SK-N-SH (cell line): ENCODE results near the gene MPHOSPH8. TPM values are rescaled to one million over a fixed set of nuclear protein-coding genes. Genes with fewer than 3 reads are reported as not detected.

ENCODE experiments used
- CTCF ChIA-PET: fragments of 300-600, 350-600 bp; formaldehyde crosslinking; extraction: SDS; loops from one replicate; lab custom pipeline; 2021; lab: Yijun Ruan, JAX
- POLR2A ChIA-PET: fragments of 350-600 bp; sonication (Branson Sonifier 250); formaldehyde crosslinking; extraction: SDS; loops from one replicate; lab custom pipeline; 2020; ENCODE audit warnings: antibody characterized with exemption, inconsistent platforms; lab: Yijun Ruan, JAX
- DNase-seq: peaks from one replicate; pipeline ENCODE4 v3.0.0; 2012
- H2AFZ ChIP-seq: fragments of 200-600 bp; sonication (generic); 2 replicates; pipeline ENCODE4 v1.8.1; 2016; ENCODE audit warnings: antibody characterized with exemption, mild to moderate bottlenecking, low read depth
- H3F3A ChIP-seq: fragments of 200-600 bp; sonication (generic); replicated peaks from 2 replicates; pipeline ENCODE3; 2016; ENCODE audit warnings: antibody characterized with exemption, mild to moderate bottlenecking; ENCODE audit not compliant: insufficient read depth
- H3K27ac ChIP-seq, 2 experiments: fragments of 200-500 bp in 1 of 2; fragments of 200-600 bp in 1 of 2; sonication (Bioruptor generic) in 1 of 2; sonication (generic), shearing (Covaris generic) in 1 of 2; 2 replicates each; pipeline versions ENCODE4 v1.5.1 to v1.6.1; 2014 to 2016; ENCODE audit warnings: low read depth in 2 of 2, inconsistent platforms in 1 of 2, low read length in 1 of 2, mild to moderate bottlenecking in 1 of 2, mixed read lengths in 1 of 2
- H3K27me3 ChIP-seq: fragments of 200-600 bp; sonication (generic), shearing (Covaris generic); 2 replicates; pipeline ENCODE4 v1.6.1; 2016; ENCODE audit warnings: mixed run types; ENCODE audit not compliant: insufficient read depth
- H3K36me3 ChIP-seq, 2 experiments: fragments of 200-500 bp in 1 of 2; fragments of 200-600 bp in 1 of 2; sonication (Bioruptor generic) in 1 of 2; sonication (generic) in 1 of 2; replicated peaks in 1 of 2; 2 replicates each; pipeline versions ENCODE3 to v1.5.1; 2014 to 2016; ENCODE audit warnings: low read length in 1 of 2, mild to moderate bottlenecking in 1 of 2; ENCODE audit not compliant: insufficient read depth in 2 of 2, control insufficient read depth in 1 of 2
- H3K4me1 ChIP-seq, 2 experiments: fragments of 200-500 bp in 1 of 2; fragments of 200-600 bp in 1 of 2; sonication (Bioruptor generic) in 1 of 2; sonication (generic), shearing (Covaris generic) in 1 of 2; 2 replicates each; pipeline versions ENCODE4 v1.5.1 to v1.6.1; 2014 to 2016; ENCODE audit warnings: low read depth in 1 of 2, low read length in 1 of 2, mixed run types in 1 of 2; ENCODE audit not compliant: insufficient read depth in 2 of 2, control insufficient read depth in 1 of 2
- H3K4me2 ChIP-seq: fragments of 200-600 bp; sonication (generic), shearing (Covaris generic); 2 replicates; pipeline ENCODE4 v1.6.1; 2017; ENCODE audit warnings: mixed run types
- H3K4me3 ChIP-seq, 2 experiments: fragments of 200-500 bp in 1 of 2; fragments of 200-600 bp in 1 of 2; sonication (Bioruptor generic) in 1 of 2; sonication (generic), shearing (Covaris generic) in 1 of 2; 2 replicates each; pipeline versions ENCODE4 v1.5.1 to v1.8.1; 2014 to 2016; ENCODE audit warnings: low read depth in 2 of 2, inconsistent platforms in 1 of 2, low read length in 1 of 2, mild to moderate bottlenecking in 1 of 2, mixed read lengths in 1 of 2, moderate library complexity in 1 of 2
- H3K79me2 ChIP-seq: fragments of 200-600 bp; sonication (generic); 2 replicates; pipeline ENCODE4 v1.8.1; 2017; ENCODE audit warnings: mild to moderate bottlenecking; ENCODE audit not compliant: insufficient read depth
- H3K9ac ChIP-seq: fragments of 200-600 bp; sonication (generic); 2 replicates; pipeline ENCODE4 v1.6.1; 2017; ENCODE audit warnings: mixed run types
- H3K9me2 ChIP-seq: fragments of 200-600 bp; sonication (generic); 2 replicates; pipeline ENCODE4 v1.6.1; 2017; ENCODE audit warnings: mixed run types
- H3K9me3 ChIP-seq: fragments of 200-600 bp; sonication (generic); 2 replicates; pipeline ENCODE4 v1.6.1; 2017; ENCODE audit warnings: mixed run types, mild to moderate bottlenecking, moderate library complexity
- H4K20me1 ChIP-seq: fragments of 200-600 bp; sonication (generic); 2 replicates; pipeline ENCODE4 v1.6.1; 2017; ENCODE audit warnings: mild to moderate bottlenecking, mixed run types; ENCODE audit not compliant: insufficient read depth
- CHD2 ChIP-seq: fragments of 150-350 bp; IDR thresholded peaks from 2 replicates; pipeline ENCODE4 v1.6.1; 2018; ENCODE audit warnings: low read length; ENCODE audit not compliant: partially characterized antibody
- CTCF ChIP-seq: fragments of 200-600 bp; sonication (generic); IDR thresholded peaks from 2 replicates; pipeline ENCODE4 v1.6.1; 2017; ENCODE audit warnings: antibody characterized with exemption, mild to moderate bottlenecking, moderate library complexity
- EP300 ChIP-seq, 2 experiments: IDR thresholded peaks; 2 replicates each; pipeline versions ENCODE4 v1.4.0 to v1.6.1; 2012; ENCODE audit warnings: borderline replicate concordance in 1 of 2, low read depth in 1 of 2, low read length in 1 of 2
- FOXJ3 ChIP-seq: sonication (generic); formaldehyde crosslinking; IDR thresholded peaks from 2 replicates; pipeline ENCODE4 v1.5.1; 2020; ENCODE audit warnings: mild to moderate bottlenecking, missing genetic modification reagents
- GABPA ChIP-seq: IDR thresholded peaks from 2 replicates; pipeline ENCODE4 v1.4.0; 2012; ENCODE audit warnings: low read depth, mild to moderate bottlenecking
- IRF3 ChIP-seq: fragments of 150-350 bp; IDR thresholded peaks from 2 replicates; pipeline ENCODE4 v1.6.1; 2016; ENCODE audit warnings: mild to moderate bottlenecking, low read depth, low read length
- JUND ChIP-seq: IDR thresholded peaks from 2 replicates; pipeline ENCODE4 v1.4.0; 2012
- MAX ChIP-seq: IDR thresholded peaks from 2 replicates; pipeline ENCODE4 v1.4.0; 2012; ENCODE audit warnings: low read depth
- NFIC ChIP-seq: IDR thresholded peaks from 2 replicates; pipeline ENCODE4 v1.4.0; 2012; ENCODE audit warnings: borderline replicate concordance
- NRF1 ChIP-seq: IDR thresholded peaks from 2 replicates; pipeline ENCODE4 v1.6.1; 2012; ENCODE audit warnings: low read depth, mild to moderate bottlenecking, low read length
- RAD21 ChIP-seq: IDR thresholded peaks from 2 replicates; pipeline ENCODE4 v1.6.1; 2012; ENCODE audit warnings: mild to moderate bottlenecking, low read length
- RCOR1 ChIP-seq: fragments of 150-350 bp; IDR thresholded peaks from 2 replicates; pipeline ENCODE4 v1.6.1; 2017; ENCODE audit warnings: antibody characterized with exemption, low read length
- REST ChIP-seq: IDR thresholded peaks from 2 replicates; pipeline ENCODE4 v1.6.1; 2012; ENCODE audit warnings: mild to moderate bottlenecking, low read depth, low read length, moderate library complexity
- RFX5 ChIP-seq: IDR thresholded peaks from 2 replicates; pipeline ENCODE4 v1.6.1; 2012; ENCODE audit warnings: mild to moderate bottlenecking, improper control_type of control experiment, low read length
- RXRA ChIP-seq: IDR thresholded peaks from 2 replicates; pipeline ENCODE4 v1.4.0; 2012; ENCODE audit warnings: low read depth, mild to moderate bottlenecking, borderline replicate concordance
- SIN3A ChIP-seq: IDR thresholded peaks from 2 replicates; pipeline ENCODE4 v1.6.1; 2012; ENCODE audit warnings: low read depth, mild to moderate bottlenecking, low read length, moderate library complexity, borderline replicate concordance
- TCF12 ChIP-seq: IDR thresholded peaks from 2 replicates; pipeline ENCODE4 v1.4.0; 2012
- USF1 ChIP-seq: IDR thresholded peaks from 2 replicates; pipeline ENCODE4 v1.4.0; 2012; ENCODE audit warnings: low read depth, borderline replicate concordance
- WGBS: methylation state at CpG from one replicate; pipeline ENCODE4 v1.1.6; 2017; ENCODE audit warnings: low lambda C conversion rate; 5-methylcytosine and 5-hydroxymethylcytosine counted together
- polyA plus RNA-seq, 3 experiments: library from polyadenylated mRNA; depleted of rRNA; stranded (reverse); fragments of >200 nt; gene quantifications; 2 replicates each; pipeline ENCODE4 v1.2.3, GENCODE V29; 2012

The MPHOSPH8 gene
- polyA plus RNA-seq, 1 of the 3 experiments (the other 2 are of a cell fraction): 11.1 TPM

- TF ChIP-seq REST: no peak
- TF ChIP-seq MAX: no peak
- TF ChIP-seq RCOR1: no peak
Observed at GRCh38 chr13:19645000-19645399, 11.5 kb downstream of the MPHOSPH8 start (continued).

GRCh38 chr13:19646063-19646462, 12.6 kb downstream of the MPHOSPH8 start:
- Histone ChIP-seq H2AFZ (no peak overlapping the region), H3K27ac (no peak overlapping the region), H3K9ac (no peak overlapping the region), H3K4me3 (no peak overlapping the region), H3K27me3 (no peaks in the 10 kb centered on the region), H3K4me1 (no peaks in the 10 kb centered on the region), H3K4me2 (no peak overlapping the region), H3F3A (no peaks in the 10 kb centered on the region), H3K9me3 (no peaks in the 10 kb centered on the region), H4K20me1 (no peaks in the 10 kb centered on the region), H3K36me3 (peaks cover 65 to 68% of the 10 kb centered on the region in 2 experiments), H3K79me2 (peaks cover 26% of the 10 kb centered on the region), H3K9me2 (no peaks in the 10 kb centered on the region)
- ChIA-PET POLR2A (no interaction called here), CTCF (no interaction called here)
- no peak for DNase-seq
- 89% methylated on average over 4 of the region's 4 CpGs for WGBS
- no peak for TF ChIP-seq MAX
- TF ChIP-seq RXRA: no peak
- no peak for TF ChIP-seq JUND
- TF ChIP-seq CHD2: no peak
- TF ChIP-seq TCF12: no peak
- no peak for TF ChIP-seq NRF1
- no peak for TF ChIP-seq IRF3
- TF ChIP-seq FOXJ3 (CRISPR knock-in tag): no peak
- TF ChIP-seq RAD21: no peak
- no peak for TF ChIP-seq GABPA
- TF ChIP-seq NFIC: no peak
- no peak for TF ChIP-seq EP300 (IDR thresholded peaks at IDR 0.05; ENCODE audit: borderline replicate concordance in 1 of 2, low read depth in 1 of 2, low read length in 1 of 2)
- no peak for TF ChIP-seq USF1
- TF ChIP-seq CTCF: no peak
- no peak for TF ChIP-seq RFX5
- no peak for TF ChIP-seq SIN3A
